Endothelial cell (in vitro differentiated cells): ENCODE results near the gene ADM2. TPM values are rescaled to one million over a fixed set of nuclear protein-coding genes. Genes with fewer than 3 reads are reported as not detected.

ENCODE experiments used
- DNase-seq: peaks from one replicate; pipeline ENCODE4 v3.0.0; 2021; ENCODE audit warnings: low spot score
- H3K27ac Mint-ChIP-seq: one replicate; pipeline ENCODE4 v1.8.0; 2021; ENCODE audit warnings: mixed read lengths, inconsistent platforms; ENCODE audit not compliant: unreplicated experiment
- H3K27me3 Mint-ChIP-seq: one replicate; pipeline ENCODE4 v1.8.0; 2021; ENCODE audit warnings: mild to moderate bottlenecking, moderate library complexity, mixed read lengths, inconsistent platforms; ENCODE audit not compliant: unreplicated experiment
- H3K36me3 Mint-ChIP-seq: one replicate; pipeline ENCODE4 v1.8.0; 2021; ENCODE audit warnings: mild to moderate bottlenecking, low read depth, mixed read lengths, inconsistent platforms; ENCODE audit not compliant: unreplicated experiment
- H3K4me1 Mint-ChIP-seq: one replicate; pipeline ENCODE4 v1.8.0; 2021; ENCODE audit warnings: mild to moderate bottlenecking, mixed read lengths, inconsistent platforms; ENCODE audit not compliant: unreplicated experiment
- H3K4me3 Mint-ChIP-seq: one replicate; pipeline ENCODE4 v1.8.0; 2021; ENCODE audit warnings: mild to moderate bottlenecking, mixed read lengths, inconsistent platforms; ENCODE audit not compliant: unreplicated experiment
- H3K9me3 Mint-ChIP-seq: one replicate; pipeline ENCODE4 v1.8.0; 2021; ENCODE audit warnings: mixed read lengths, inconsistent platforms; ENCODE audit not compliant: unreplicated experiment
- CTCF ChIP-seq: fragments of 200-600 bp; sonication (generic); IDR thresholded peaks from one replicate; pipeline ENCODE4 v1.5.0; 2021; ENCODE audit warnings: antibody characterized with exemption; ENCODE audit not compliant: unreplicated experiment
- total RNA-seq: library from RNA; stranded (reverse); fragmentation: NEBNext Ultra II Directional; extraction: Animal tissue kit (Norgen Biotek cat#: 25700); gene quantifications from one replicate; pipeline ENCODE4 v1.2.1, GENCODE V29; 2021; ENCODE audit not compliant: unreplicated experiment

ADM2 gene
- total RNA-seq, 1 donor from 2014 or later = 0.36 TPM

GRCh38 chr22:50455201-50455600 lies 26.1 kb upstream of the ADM2 start:
- Mint-ChIP-seq H3K4me1 (peaks cover 3% of the 10 kb centered on the region), H3K4me3 (no peak overlapping the region), H3K9me3 (no peaks in the 10 kb centered on the region), H3K36me3 (peaks cover 32% of the 10 kb centered on the region), H3K27me3 (peaks cover 2% of the 10 kb centered on the region), H3K27ac (no peak overlapping the region)
- no peak for DNase-seq
- TF ChIP-seq CTCF = no peak

GRCh38 chr22:50456026-50456425 lies 25.3 kb upstream of the ADM2 start:
- no peak for DNase-seq
- Mint-ChIP-seq H3K27ac (no peak overlapping the region), H3K36me3 (peaks cover 35% of the 10 kb centered on the region), H3K4me3 (no peak overlapping the region), H3K9me3 (no peaks in the 10 kb centered on the region), H3K27me3 (peaks cover 3% of the 10 kb centered on the region), H3K4me1 (peaks cover 3% of the 10 kb centered on the region)
- TF ChIP-seq CTCF = no peak

- H3K4me1 Mint-ChIP-seq = peaks cover 3% of the 10 kb centered on the region
- no peak for TF ChIP-seq CTCF
- no peaks in the 10 kb centered on the region for H3K9me3 Mint-ChIP-seq
- no peak for DNase-seq
- H3K27me3 Mint-ChIP-seq = peaks cover 3% of the 10 kb centered on the region
- H3K36me3 Mint-ChIP-seq = peaks cover 31% of the 10 kb centered on the region
- H3K4me3 Mint-ChIP-seq = no peak overlapping the region
- no peak overlapping the region for H3K27ac Mint-ChIP-seq
These were observed 24.7 kb upstream of the ADM2 start for GRCh38 chr22:50456466-50457234.

GRCh38 chr22:50459016-50459415 lies 22.3 kb upstream of the ADM2 start:
- Mint-ChIP-seq H3K9me3 (no peaks in the 10 kb centered on the region), H3K4me1 (peaks cover 3% of the 10 kb centered on the region), H3K36me3 (peaks cover 32% of the 10 kb centered on the region), H3K4me3 (no peak overlapping the region), H3K27me3 (peaks cover 3% of the 10 kb centered on the region), H3K27ac (no peak overlapping the region)
- no peak for TF ChIP-seq CTCF
- DNase-seq = no peak

- Mint-ChIP-seq H3K27me3 (peaks cover 3% of the 10 kb centered on the region), H3K4me1 (peaks cover 3% of the 10 kb centered on the region)
These were observed 21.7 kb upstream of the ADM2 start for GRCh38 chr22:50459496-50460140.

More at GRCh38 chr22:50459496-50460140, 21.7 kb upstream of the ADM2 start:
- DNase-seq = no peak
- Mint-ChIP-seq H3K36me3 (peaks cover 31% of the 10 kb centered on the region), H3K9me3 (no peaks in the 10 kb centered on the region), H3K4me3 (no peak overlapping the region), H3K27ac (no peak overlapping the region)
- no peak for TF ChIP-seq CTCF
